HG03139 (cell line): ENCODE data around the gene IBA57.

Experiments used
- ATAC-seq: cut with Tn5 transposase; IDR thresholded peaks from one replicate; pipeline ENCODE4 v1.9.1; 2021; ENCODE audit not compliant: unreplicated experiment

The IBA57 gene

DNA sequence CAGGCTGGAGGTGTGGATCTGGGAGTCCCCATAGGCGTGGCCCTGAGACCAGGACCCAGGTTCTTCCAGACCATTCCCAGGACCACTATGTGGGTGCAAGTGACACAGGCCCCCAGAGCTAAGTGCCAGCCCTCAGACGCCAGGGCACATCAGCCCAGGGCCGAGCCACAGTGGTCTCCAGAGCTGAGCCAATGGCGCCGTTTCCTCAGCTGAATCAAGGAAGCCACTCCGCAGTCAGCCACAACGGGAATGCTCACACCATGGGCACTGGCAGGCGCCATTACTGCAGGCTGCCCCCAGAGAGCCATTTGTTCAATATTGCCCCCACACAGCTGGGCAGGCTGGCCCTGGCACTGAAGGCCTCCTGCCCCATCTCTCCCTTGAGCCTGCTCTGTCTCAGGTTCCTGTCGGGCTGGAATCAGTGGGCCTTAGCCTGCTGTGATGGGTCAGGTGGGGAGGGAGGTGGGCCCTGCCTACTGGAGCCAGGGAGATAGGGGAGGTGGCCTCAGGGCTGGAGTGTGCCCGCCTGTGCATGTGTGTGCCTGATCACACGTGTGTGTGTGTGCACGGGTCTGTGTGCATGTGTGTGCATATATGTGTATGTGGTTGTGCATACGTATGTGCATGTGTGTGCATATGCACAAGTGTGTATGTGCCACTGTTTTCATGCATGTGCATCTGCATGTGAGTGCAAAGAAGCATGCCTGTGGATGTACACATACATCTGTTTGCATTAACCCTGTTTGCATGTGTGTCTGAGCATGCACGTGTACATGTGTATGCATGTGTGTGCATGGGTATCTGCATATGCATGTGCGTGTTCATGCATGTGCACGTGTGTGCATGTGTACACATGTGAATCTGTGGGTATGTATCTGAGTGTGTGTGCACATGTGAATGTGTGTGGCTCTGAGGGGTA, 9.7 kb upstream of the IBA57 start:
- ATAC-seq = no peak

DNA sequence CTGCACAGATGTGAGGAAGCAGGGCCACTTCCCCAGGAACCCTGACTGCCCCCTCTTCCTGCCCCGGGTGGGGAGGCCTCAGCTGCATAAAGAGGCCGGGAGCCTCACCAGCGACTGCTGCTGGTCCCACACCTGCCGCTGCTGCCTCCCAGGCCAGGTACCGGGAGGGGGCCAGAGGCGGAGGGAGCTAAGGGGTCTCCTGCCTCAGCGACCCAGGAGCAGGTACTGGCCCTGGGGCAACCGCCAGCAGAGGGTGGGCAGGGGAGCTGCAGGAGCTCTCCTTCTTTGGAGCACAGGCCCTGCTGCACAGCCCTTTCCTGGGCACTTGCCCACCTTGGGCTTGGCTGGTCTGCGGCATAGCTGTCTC, 9.1 kb upstream of the IBA57 start:
- no peak for ATAC-seq

DNA sequence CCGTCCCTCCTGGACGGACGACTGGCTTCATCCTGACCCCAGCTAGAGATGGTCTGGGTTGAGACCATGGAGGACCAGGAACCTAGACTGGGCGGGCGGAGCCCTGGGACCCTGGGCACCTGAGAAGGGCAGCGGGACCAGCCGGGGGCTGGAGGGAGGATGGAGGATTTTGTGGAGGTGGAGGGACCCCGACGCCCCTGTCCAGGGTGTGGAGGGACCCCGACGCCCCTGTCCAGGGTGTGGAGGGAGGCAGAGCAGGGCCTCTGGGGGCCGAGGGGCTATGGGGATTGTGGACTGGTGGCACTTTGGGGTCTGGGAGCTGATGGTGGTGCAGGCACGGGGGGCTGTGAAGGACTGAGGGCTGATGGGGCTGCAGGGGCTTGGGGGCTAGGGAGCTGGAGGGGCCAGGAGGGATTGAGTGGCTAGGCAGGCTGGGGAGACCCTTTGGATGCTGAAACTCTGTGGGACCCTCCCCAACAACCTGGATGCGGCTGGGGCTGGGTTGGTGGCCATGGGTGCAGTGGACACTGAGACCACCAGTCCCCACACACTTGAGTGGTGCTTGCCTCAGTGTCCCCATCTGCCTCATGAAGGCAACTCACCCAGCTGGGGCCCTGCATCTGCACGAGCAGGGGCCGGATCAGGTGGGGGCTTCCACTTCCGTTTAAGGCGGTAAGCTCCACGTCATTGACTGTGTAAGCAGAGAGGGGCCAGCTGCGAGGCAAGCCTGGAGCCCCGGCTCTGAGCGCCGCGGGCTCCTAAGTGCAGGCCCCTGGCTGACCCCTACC, 8.5 kb upstream of the IBA57 start:
- ATAC-seq = no peak

DNA sequence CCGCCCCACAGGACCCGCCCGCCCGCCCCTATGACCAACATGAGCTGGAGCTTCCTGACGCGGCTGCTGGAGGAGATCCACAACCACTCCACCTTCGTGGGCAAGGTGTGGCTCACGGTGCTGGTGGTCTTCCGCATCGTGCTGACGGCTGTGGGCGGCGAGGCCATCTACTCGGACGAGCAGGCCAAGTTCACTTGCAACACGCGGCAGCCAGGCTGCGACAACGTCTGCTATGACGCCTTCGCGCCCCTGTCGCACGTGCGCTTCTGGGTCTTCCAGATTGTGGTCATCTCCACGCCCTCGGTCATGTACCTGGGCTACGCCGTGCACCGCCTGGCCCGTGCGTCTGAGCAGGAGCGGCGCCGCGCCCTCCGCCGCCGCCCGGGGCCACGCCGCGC, 7.9 kb upstream of the IBA57 start:
- no peak for ATAC-seq

DNA sequence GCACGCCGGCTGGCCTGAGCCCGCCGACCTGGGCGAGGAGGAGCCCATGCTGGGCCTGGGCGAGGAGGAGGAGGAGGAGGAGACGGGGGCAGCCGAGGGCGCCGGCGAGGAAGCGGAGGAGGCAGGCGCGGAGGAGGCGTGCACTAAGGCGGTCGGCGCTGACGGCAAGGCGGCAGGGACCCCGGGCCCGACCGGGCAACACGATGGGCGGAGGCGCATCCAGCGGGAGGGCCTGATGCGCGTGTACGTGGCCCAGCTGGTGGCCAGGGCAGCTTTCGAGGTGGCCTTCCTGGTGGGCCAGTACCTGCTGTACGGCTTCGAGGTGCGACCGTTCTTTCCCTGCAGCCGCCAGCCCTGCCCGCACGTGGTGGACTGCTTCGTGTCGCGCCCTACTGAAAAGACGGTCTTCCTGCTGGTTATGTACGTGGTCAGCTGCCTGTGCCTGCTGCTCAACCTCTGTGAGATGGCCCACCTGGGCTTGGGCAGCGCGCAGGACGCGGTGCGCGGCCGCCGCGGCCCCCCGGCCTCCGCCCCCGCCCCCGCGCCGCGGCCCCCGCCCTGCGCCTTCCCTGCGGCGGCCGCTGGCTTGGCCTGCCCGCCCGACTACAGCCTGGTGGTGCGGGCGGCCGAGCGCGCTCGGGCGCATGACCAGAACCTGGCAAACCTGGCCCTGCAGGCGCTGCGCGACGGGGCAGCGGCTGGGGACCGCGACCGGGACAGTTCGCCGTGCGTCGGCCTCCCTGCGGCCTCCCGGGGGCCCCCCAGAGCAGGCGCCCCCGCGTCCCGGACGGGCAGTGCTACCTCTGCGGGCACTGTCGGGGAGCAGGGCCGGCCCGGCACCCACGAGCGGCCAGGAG, 7.2 kb upstream of the IBA57 start:
- ATAC-seq = no peak

DNA sequence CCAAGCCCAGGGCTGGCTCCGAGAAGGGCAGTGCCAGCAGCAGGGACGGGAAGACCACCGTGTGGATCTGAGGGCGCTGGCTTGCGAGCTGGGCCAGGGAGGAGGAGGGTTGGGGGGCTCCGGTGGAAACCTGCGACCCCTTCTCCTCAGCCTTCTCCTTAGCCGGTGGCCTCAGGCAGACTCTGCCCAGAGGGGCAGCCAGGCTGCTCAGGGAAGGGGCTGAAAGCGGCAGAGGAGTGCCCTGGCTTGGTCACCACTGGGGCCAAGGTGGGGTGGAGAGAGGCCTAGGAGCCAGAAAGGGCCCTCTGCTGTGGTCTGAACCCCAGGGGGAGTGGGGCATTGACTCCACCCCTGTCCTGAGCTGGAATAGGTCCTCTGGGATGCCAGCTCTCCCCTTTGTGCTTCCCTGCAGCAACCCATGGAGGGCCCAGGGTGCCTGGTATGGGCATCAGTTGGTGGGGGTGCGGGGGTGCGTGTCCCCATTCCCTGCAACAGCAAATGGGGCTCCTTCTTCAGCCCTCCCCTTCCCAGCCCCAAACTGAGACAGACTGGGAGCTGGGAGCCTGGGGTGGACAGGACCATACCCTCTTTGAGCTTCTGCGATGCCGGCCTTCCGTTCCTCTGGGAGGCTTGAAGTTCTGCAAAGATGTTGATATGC, 6.5 kb upstream of the IBA57 start:
- ATAC-seq = no peak

DNA sequence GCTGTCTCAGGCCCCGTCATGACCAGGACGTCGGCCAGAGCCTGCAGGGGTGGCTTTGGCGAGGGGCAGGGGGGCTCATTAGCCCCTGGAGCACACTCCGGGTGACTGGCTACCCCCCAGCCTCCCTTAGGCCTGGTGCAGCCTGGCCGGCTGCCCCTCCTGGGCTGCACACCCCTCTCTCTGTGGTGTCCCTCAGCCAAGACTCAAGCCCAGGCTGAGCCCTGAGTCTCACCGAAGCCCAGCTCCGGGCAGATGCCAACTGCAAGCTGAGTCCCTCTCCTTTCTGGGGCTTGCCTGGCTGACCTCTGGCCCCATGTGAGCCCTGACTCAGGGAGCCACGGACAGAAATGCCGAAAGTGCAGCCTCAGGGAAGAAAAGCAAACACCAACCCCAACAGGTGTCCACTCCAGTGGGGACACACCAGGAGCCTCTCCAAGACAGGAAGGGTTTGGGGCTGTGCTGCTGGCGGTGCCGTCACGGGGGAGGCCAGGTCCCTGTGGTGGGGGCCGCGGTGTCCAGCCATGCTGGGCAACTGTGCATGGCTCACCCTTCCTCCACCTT, 5.3 kb upstream of the IBA57 start:
- ATAC-seq = no peak

DNA sequence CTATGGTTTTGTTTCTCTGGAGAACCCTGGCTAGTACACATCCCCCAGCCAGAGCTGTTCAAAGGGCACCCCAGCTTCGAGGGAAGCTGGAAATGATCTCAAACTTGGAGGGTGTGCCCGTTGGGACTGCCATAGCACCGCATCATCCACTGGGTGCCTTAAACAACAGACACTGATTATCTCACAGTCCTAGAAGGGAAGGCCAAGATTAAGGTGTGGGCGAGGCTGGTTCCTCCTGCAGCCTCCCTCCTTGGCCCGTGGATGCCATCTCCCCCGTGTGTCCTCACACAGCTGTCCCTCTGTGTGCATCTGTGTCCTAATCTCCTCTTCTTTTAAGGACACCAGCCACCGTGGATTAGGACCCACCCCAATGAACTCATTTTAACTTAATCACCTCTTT, 4.2 kb upstream of the IBA57 start:
- ATAC-seq = no peak

DNA sequence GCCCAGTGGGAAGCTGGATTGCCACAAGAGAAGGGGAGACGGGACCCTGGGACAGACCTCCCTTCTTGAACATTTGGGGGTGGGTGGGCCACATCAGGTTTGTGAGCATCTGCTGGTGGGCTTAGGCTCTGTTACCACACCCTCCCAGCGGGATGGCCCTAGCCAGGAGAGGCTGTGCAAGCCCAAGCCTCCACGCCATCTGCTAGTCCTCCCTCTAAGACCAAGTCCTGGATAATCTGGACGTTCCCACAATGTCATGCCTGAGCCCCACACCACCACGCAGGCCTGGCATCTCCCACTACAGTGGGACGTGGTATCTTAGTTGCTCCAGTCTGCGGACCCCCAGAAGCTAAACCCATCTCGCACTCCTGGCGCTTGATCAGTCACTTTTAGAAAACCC, 3.7 kb upstream of the IBA57 start:
- no peak for ATAC-seq

DNA sequence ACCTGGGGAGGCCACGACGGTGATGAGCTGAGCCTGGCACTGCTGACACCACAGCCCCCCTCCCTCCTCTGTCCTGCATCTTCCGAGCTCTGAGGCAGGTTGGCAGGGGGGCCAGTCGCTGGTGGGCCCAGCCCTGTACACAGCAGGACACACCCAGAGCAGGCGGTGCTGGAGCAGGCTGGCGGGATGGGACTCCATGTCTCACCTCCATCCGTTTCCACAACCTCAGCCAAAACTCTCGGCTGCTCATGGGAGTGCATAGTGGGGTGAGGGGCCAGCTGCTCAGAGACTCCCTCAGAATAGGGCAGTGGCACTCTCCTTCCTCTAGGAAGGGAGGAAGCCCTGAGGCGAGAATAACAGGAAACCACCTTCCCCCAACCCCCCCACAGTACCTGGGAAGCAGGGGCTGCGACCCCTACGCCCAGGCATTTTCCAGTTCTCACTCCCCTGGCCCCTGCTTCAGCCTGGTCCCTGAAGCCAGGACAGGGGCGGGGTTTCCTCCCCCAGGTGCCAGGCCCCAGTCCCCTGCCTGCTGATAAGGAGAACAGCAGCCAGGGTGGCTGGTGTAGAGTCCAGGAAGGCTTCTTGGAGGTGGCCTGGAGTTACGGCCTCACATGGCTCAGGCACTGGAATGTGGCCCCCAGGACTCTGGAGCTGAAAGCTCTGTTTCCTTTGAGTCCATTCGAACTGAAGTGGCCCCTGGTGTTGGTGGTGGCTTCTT, 3.2 kb upstream of the IBA57 start:
- ATAC-seq = no peak

DNA sequence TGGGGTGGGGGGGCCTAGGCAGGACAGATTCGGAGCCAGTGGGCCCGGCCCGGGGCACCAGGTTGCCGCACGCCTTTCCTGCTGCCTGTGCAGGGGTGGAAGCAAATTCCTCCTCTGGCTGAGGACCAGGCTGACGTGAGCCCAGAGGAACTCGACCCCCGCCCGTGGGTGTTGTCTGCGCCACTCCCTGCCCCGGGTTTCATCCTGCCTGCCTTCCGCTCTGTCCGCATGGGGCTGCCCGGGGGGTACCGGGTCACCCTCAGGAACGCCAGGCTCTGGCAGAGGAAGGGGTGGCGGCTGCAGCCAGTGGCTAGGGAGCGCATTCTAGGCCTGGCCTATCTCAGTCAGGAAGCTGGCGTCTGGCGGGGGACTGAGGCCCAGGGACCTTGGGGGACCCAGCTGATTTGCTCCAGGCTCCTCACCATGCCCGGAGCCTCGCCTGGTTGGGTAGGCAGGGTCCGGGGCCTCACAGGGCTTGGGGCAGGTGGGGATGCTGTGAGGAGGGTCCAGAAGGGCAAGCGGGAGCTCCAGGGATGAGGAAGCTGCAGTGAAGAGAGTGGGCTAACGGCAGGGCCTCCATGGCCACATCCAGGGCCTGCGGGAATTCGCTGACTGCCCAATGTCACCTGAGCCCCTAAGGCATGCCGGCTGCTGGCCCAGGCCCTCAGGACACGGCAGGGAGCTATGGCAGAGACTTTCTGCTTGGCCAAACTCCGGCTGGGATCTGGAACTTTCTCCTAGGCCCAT, 2.4 kb upstream of the IBA57 start:
- no peak for ATAC-seq

DNA sequence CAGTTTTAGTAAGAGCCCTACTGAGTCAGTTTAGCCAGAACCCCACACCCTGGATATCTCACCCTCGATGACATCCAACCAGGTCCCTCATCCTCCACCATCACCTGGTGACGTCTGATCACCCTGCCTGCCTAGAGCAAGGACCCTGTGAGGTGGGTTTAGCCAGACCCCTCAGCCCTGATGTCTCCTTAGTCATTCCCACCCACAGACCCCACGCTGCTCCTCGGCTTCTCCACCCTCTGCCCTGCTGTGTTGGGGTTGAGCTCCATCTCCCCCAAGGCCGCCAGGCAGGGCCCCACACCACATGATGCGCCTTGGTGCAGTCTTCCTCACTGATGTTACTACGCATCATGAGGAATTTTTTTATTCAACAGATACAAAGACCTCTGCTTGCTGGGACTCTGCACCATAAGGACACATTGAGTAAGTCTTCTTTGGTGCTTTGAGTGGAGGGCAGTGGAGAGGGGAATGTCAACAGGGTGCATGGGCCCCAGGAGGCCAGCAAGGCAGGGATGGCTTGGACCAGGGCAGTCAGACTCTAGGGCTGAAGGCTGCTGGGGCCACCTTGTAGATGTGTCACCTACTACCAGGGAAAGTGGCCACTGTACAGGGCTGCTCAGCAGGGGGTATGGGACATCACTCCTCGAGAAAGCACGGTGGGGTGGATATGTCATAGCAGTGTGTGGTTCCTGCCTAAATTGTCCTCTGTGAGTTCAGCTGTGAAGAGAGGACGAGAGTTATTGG, 1.7 kb upstream of the IBA57 start:
- no peak for ATAC-seq

DNA sequence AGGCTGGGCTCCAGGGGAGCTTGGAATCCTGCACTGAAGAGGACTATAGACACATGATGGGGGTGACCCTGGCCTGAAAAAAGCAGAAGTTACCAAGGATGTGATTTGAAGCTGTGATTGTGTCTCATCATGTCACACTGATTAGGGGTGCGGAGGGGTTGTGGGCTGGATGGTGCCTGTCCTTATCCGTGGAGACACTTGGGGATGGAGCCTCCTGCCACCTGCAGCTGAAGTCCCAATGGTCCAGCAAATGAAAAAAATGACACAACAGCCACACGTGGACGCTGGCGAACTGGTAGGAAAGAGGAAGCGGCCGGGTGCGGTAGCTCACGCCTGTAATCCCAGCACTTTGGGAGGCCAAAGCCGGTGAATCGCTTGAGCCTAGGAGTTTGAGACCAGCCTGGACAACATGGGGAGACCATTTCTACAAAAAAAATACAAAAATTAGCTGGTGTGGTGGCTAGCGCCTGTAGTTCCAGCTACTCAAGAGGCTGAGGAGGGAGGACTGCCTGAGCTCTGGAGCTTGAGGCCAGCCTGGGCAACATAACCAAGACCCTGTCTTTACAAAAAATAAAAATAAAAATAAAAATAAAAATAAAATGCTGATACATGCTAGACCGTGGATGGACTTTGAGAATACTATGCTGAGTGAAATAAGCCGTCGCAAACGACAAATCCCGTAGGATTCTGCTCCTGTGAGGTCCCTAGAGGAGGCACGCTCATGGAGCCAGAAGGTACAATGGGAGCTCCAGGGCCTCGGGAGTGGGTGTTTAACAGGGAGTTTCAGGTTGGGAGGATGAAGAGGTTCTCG, 838 bp upstream of the IBA57 start:
- no peak for ATAC-seq

DNA sequence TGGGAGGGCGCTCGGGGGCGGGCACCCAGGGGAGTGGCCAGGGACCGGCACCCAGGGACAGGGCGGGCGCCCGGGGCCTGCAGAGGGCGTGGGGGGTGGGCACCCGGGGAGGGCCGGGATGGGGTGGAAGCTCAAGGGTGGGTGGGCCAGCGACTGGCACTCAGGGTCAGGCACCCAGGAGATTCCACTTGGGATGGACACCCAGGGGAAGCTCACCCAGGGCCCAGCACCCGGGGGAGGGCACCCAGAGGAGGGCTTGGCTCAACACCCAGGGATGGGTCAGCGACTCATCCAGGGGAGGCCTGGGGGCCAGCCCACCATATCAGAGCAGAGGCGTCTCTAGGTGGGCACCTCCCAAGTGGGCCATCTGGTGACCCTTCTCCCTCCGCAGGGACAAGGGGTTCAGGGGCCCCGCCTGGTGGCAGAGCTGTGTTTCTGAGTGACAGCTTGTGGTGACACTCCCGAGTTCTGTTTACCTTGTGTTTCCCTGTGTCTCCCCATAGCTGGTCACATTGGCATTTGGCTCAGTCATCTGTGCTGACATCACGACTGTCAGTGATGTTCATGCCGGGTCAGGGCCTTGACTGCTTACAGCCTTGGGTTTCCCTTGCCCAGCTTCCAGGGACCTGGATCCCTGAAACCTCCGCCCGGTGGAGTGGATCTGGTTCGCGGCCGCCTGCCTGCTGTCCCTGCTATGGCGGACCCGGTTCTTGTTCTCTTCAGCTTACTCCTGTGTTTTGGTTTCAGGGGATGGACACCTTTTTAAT, 749 bp downstream of the IBA57 start:
- ATAC-seq = peak; percentile 10

DNA sequence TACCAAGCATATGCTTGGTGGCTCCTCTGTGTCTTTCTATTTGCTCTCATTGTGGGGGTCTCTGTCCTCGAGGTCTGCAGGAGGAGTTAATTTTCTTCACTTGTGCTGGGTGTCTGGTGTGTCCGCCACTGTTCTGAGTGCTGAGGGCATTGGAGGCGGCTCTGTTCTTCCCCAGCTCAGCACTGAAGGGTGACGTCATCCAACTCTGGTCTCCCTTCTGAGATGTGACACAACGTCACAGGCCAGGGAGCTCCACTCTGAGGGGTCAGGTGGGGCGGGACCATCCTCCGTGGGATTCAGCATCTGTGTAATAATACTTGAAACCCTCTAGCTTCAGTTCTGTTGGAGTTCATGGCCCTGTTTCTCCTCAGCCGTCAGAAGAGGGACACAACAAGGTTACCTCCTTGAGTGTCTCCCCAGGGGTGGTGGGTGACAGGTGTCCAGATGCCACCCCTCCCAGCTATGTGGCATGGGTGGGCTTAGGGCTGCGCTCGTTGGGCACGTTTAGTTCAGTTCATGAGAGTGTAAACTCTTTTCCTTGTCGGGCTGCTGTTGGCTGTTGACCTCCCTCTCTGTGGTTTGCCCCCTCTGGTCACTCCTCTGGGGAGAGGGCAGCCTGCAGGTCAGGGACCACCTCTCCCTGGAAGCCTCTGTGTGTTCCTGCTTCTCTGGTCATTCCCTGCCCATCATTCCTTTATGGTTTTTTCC, 3.1 kb downstream of the IBA57 start:
- no peak for ATAC-seq

DNA sequence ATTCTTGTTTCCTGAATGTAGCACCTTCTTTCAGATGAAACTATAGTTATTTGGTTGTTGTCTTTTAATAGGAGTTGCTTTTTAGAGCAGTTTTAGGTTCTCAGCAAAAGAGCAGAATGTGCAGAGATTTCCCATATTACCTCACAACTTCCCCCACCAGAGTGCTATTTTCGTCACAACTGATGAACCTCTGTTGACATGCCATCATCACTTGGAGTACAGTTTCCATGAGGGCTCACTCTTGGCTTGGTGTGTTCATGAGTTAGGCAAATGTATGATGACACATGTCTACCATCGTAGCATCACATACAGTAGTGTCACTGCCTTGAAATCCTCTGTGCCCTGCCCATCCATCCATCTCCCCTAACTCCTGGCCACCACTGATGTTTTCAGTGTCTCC, 3.7 kb downstream of the IBA57 start:
- no peak for ATAC-seq
